GM18505 (cell line): ENCODE results near the gene CNOT1.

Experiments used
- ATAC-seq: cut with Tn5 transposase; IDR thresholded peaks from one replicate; pipeline ENCODE4 v1.9.1; 2021; ENCODE audit not compliant: unreplicated experiment
- POLR2A ChIP-seq: IDR thresholded peaks from 4 replicates; pipeline ENCODE4 v1.6.1; 2011; ENCODE audit warnings: borderline replicate concordance; ENCODE audit not compliant: insufficient read depth, insufficient read length; ENCODE audit errors: extremely low read depth

The CNOT1 gene

GRCh38 chr16:58542291-58542690, 87.3 kb downstream of the CNOT1 start:
- ATAC-seq: no peak
- TF ChIP-seq POLR2A: no peak

DNA sequence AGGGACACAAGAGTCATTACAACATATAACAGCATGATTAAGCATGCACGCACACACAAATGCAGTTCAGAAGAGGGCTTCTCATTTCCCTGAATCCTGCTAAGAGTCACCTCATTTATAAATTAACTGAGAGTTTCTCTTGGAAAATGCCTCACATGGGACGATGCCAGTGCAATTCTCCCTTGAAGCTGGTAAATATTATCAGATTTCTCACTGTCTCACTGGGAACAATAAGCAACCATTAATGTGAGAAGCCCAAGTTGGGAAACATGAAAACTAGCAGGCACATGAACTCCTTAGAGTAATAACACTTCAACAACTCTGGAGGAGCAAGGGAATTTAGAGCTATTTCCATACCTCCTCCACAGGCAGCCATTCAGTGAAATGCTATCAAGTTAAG, 87.9 kb downstream of the CNOT1 start:
- no peak for TF ChIP-seq POLR2A
- ATAC-seq: no peak

DNA sequence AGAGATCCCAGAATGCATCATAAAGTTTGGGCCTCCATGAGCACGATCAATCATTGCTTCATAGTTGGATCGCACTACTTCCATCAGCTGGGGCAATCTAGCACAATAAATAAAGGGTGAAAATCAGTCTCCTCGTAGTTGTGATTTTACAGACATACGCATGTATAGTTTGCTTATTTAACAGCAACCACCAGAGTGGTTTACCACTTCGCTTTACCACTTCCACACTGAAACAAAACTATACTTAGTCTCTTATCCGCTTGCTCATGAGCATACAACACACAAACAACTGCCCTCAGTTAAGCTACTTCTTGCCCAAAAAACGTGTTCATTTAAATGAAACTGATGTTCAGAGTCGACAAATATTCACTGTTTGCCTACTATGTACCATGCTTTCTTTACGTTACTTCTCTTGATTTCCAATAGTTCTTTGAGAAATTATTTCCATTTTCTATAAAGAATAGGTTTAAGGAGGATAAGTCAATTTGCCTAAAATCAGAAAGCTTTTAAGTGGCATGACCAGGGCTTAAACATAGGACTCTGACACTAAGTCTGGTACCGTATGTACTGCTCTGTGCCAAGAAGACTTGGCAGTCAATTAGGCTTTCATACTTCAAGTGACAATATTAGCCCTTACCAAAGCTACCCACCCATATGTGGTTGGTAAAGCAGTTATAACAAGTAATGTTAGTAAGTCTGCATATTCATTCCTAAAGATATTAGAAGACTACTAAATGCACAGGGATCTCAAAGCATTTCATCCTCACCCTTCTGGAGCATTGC, 92.3 kb downstream of the CNOT1 start:
- TF ChIP-seq POLR2A: no peak

DNA sequence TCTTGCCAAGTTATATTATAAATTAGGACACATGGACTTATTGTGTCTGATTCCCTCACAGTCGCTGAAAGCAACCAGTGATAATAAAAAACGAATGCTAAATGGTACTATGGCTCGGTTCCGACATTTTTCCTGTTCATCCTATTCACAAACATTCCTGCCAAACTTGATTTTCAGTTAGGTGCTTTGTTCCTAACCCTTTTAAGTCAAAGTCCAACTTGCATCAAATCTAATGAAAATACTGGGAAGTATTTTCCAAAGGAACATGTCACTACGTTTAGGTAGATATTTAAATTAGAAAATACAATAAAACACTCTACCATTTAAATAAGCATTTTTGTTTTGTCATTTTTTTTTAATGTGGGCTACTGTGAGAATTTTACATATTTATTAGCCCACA, 93.3 kb downstream of the CNOT1 start:
- TF ChIP-seq POLR2A: no peak
- no peak for ATAC-seq

More for the DNA sequence above, 92.3 kb downstream of the CNOT1 start:
- ATAC-seq: no peak

- TF ChIP-seq POLR2A: no peak
- ATAC-seq: no peak
These were observed 94.5 kb downstream of the CNOT1 start for GRCh38 chr16:58535100-58535499.

GRCh38 chr16:58533751-58534470, 95.7 kb downstream of the CNOT1 start:
- TF ChIP-seq POLR2A: no peak
- ATAC-seq: no peak

GRCh38 chr16:58532414-58532813, 97.2 kb downstream of the CNOT1 start:
- no peak for TF ChIP-seq POLR2A
- no peak for ATAC-seq

- ATAC-seq: no peak
- TF ChIP-seq POLR2A: no peak
These were observed 99.4 kb downstream of the CNOT1 start for GRCh38 chr16:58530179-58530578.

DNA sequence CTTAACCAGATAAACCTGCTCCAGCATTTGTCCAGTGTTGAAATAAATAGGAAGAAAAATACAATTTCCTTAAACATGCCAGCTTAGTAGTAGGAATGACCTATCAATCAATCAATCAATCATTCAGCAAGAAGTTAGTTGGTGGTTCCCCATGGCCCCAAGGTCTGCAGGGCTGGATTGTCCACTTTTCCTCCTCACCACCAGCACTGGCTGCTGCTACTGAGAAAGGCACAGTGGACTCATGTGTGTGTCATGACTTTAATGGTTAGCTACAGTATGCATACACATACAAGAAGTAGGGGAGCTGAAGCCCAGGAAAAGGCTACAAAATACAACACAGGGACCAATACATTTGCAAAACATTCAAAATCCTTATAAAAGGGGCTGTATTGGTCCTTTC, 109.9 kb downstream of the CNOT1 start:
- no peak for ATAC-seq
- TF ChIP-seq POLR2A: no peak

- TF ChIP-seq POLR2A: no peak
- ATAC-seq: no peak
These were observed 110.7 kb downstream of the CNOT1 start for GRCh38 chr16:58518980-58519368.

DNA sequence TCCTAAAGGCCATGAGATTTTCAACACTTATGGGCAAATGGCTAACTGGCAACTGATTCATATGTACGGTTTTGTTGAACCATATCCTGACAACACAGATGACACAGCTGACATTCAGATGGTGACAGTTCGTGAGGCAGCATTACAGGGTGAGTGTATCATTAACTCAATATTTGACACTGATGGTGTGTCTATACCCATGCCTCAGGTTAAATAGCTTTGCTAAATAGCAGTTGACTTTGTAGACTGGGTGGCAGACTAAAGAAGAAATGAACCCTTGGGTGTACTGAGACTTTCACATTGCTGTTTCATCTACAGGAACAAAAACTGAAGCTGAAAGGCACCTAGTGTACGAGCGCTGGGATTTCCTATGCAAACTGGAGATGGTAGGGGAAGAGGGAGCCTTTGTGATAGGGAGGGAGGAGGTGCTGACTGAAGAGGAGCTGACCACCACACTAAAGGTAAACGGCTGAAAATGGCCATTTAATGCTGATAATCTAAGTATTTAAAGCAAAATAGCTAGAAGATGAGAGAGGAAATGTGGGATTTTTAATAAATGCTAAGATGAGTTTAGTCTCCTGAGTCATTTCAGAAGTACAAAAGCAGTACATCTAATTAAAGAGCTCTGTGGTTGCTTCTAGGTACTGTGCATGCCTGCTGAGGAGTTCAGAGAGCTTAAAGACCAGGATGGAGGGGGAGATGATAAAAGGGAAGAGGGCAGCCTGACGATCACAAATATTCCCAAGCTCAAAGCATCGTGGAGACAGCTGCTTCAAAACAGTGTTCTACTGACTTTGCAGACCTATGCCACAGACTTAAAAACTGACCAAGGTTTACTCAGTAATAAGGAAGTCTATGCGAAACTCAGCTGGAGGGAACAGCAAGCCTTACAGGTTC, 111.3 kb downstream of the CNOT1 start:
- ATAC-seq: peak; percentile 32
- TF ChIP-seq POLR2A: no peak

DNA sequence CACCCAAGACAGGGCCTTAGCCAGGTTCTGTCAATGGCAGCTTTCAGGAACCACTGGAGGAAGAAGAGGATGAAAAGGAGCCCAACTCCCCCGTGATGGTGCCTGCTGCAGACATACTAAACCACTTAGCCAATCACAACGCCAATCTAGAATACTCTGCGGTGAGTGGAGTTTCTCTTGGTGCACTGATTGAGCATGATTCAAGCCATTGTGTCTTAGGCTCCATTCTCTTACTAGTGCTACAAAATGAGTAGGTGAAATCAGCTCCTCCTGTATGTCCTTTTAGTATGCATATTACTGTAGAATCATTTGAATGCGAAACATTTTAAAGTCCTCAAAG, 112.9 kb downstream of the CNOT1 start:
- no peak for ATAC-seq
- no peak for TF ChIP-seq POLR2A
